OCI-LY7 (cell line): Measurements from ENCODE around the gene TENT5C.

Experiments
- EZH2phosphoT487 ChIP-seq: fragments of 200-600 bp; sonication (generic); IDR thresholded peaks from 2 replicates; pipeline ENCODE4 v1.6.1; 2018; ENCODE audit warnings: low read depth, borderline replicate concordance, mild to moderate bottlenecking, mixed run types, antibody characterized with exemption, low read length, moderate library complexity, mixed read lengths
- TF ChIP-seq, protein P1 (sequence below): fragments of 200-600 bp; sonication (generic); conservative IDR thresholded peaks from 2 replicates; pipeline ENCODE4 v1.5.1; 2014; ENCODE audit warnings: mild to moderate bottlenecking, antibody characterized with exemption, low read length, moderate library complexity, mixed read lengths

DNA sequence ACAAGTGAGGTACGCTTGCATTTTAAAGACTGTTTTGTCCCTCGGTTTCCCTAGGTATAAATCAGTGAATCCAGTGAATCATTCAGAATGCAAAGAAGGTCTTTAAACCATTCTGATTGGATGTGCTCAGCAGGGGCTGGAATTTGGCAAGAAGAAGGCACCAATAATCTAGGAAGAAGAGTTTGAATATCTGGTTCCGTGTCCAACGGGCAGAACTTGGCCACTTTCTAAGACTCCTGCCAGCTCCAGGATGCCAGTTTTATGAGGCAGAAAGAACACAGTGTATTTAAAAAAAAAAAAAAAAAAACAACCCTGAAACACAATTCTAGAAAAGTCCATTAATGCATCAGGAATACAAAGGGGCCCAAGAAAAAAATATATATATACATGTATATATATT is 3.0 kb upstream of the TENT5C start:
- TF ChIP-seq, protein P1, sequence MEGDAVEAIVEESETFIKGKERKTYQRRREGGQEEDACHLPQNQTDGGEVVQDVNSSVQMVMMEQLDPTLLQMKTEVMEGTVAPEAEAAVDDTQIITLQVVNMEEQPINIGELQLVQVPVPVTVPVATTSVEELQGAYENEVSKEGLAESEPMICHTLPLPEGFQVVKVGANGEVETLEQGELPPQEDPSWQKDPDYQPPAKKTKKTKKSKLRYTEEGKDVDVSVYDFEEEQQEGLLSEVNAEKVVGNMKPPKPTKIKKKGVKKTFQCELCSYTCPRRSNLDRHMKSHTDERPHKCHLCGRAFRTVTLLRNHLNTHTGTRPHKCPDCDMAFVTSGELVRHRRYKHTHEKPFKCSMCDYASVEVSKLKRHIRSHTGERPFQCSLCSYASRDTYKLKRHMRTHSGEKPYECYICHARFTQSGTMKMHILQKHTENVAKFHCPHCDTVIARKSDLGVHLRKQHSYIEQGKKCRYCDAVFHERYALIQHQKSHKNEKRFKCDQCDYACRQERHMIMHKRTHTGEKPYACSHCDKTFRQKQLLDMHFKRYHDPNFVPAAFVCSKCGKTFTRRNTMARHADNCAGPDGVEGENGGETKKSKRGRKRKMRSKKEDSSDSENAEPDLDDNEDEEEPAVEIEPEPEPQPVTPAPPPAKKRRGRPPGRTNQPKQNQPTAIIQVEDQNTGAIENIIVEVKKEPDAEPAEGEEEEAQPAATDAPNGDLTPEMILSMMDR: no peak
- no peak for TF ChIP-seq EZH2phosphoT487
